Trophoblast cell (in vitro differentiated cells and primary cell): ENCODE results near the gene NUP88.

Source experiments
- DNase-seq, 2 donors: peaks; one replicate each; pipeline ENCODE4 v3.0.0-alpha.2; 2016
- H2AFZ ChIP-seq: 2 replicates; pipeline ENCODE4 v1.6.1; 2013; ENCODE audit warnings: low read length, moderate library complexity, mild to moderate bottlenecking; ENCODE audit not compliant: insufficient read depth, poor library complexity
- H2AK5ac ChIP-seq: 2 replicates; pipeline ENCODE4 v1.6.1; 2013; ENCODE audit warnings: mild to moderate bottlenecking, low read length
- H2BK120ac ChIP-seq: 2 replicates; pipeline ENCODE4 v1.6.1; 2013; ENCODE audit warnings: low read length, mild to moderate bottlenecking, moderate library complexity; ENCODE audit not compliant: insufficient read depth, poor library complexity
- H2BK12ac ChIP-seq: 2 replicates; pipeline ENCODE4 v1.6.1; 2013; ENCODE audit warnings: mild to moderate bottlenecking, low read length, moderate library complexity
- H2BK5ac ChIP-seq: 2 replicates; pipeline ENCODE4 v1.6.1; 2013; ENCODE audit warnings: low read length, low read depth, moderate library complexity, mild to moderate bottlenecking; ENCODE audit not compliant: poor library complexity
- H3K14ac ChIP-seq: 2 replicates; pipeline ENCODE4 v1.6.1; 2013; ENCODE audit warnings: mild to moderate bottlenecking, low read length
- H3K18ac ChIP-seq: 2 replicates; pipeline ENCODE4 v1.6.1; 2013; ENCODE audit warnings: mild to moderate bottlenecking, low read length
- H3K23ac ChIP-seq: 2 replicates; pipeline ENCODE4 v1.6.1; 2013; ENCODE audit warnings: low read length
- H3K27ac ChIP-seq: 2 replicates; pipeline ENCODE4 v1.5.1; 2013; ENCODE audit warnings: low read depth, mild to moderate bottlenecking, inconsistent platforms, low read length, moderate library complexity
- H3K27me3 ChIP-seq: 2 replicates; pipeline ENCODE4 v1.6.1; 2013; ENCODE audit warnings: inconsistent platforms, mild to moderate bottlenecking, low read length, moderate library complexity; ENCODE audit not compliant: insufficient read depth
- H3K36me3 ChIP-seq, 2 experiments: 1 replicate in 1 of 2; 2 replicates in 1 of 2; pipeline ENCODE4 v1.6.1; 2013; ENCODE audit warnings: low read length in 2 of 2, mild to moderate bottlenecking in 2 of 2, moderate library complexity in 1 of 2; ENCODE audit not compliant: insufficient read depth in 2 of 2, control insufficient read depth in 1 of 2
- H3K4ac ChIP-seq: 2 replicates; pipeline ENCODE4 v1.6.1; 2013; ENCODE audit warnings: low read depth, mild to moderate bottlenecking, low read length, moderate library complexity
- H3K4me1 ChIP-seq, 2 experiments: 1 replicate in 1 of 2; 2 replicates in 1 of 2; pipeline ENCODE4 v1.6.1; 2013; ENCODE audit warnings: low read length in 2 of 2, mild to moderate bottlenecking in 2 of 2, moderate library complexity in 1 of 2; ENCODE audit not compliant: insufficient read depth in 2 of 2, control insufficient read depth in 1 of 2
- H3K4me2 ChIP-seq: 2 replicates; pipeline ENCODE4 v1.6.1; 2013; ENCODE audit warnings: inconsistent platforms, mild to moderate bottlenecking, low read length, moderate library complexity
- H3K4me3 ChIP-seq: 2 replicates; pipeline ENCODE4 v1.5.1; 2013; ENCODE audit warnings: mild to moderate bottlenecking, low read depth, low read length, inconsistent platforms
- H3K79me1 ChIP-seq: one replicate; pipeline ENCODE4 v1.6.1; 2013; ENCODE audit warnings: low read length
- H3K79me2 ChIP-seq: 2 replicates; pipeline ENCODE4 v1.6.1; 2013; ENCODE audit warnings: low read length, mild to moderate bottlenecking; ENCODE audit not compliant: control insufficient read depth, insufficient read depth, poor library complexity
- H3K9ac ChIP-seq: 2 replicates; pipeline ENCODE4 v1.6.1; 2013; ENCODE audit warnings: mild to moderate bottlenecking, low read length
- H3K9me3 ChIP-seq: 2 replicates; pipeline ENCODE4 v1.6.1; 2013; ENCODE audit warnings: low read depth, mild to moderate bottlenecking, control low read depth, inconsistent platforms, low read length; ENCODE audit not compliant: insufficient read depth
- H4K12ac ChIP-seq: 2 replicates; pipeline ENCODE4 v1.6.1; 2013; ENCODE audit warnings: low read depth, mild to moderate bottlenecking, low read length, moderate library complexity
- H4K8ac ChIP-seq: 2 replicates; pipeline ENCODE4 v1.6.1; 2013; ENCODE audit warnings: low read depth, mild to moderate bottlenecking, low read length, moderate library complexity
- H4K91ac ChIP-seq: one replicate; pipeline ENCODE4 v1.6.1; 2013; ENCODE audit warnings: low read depth, mild to moderate bottlenecking, low read length, moderate library complexity
- WGBS: extraction: QIAGEN DNeasy Blood & Tissue Kit; methylation state at CpG from one replicate; pipeline ENCODE4 v1.1.7; 2013; ENCODE audit warnings: missing lambda C conversion rate; ENCODE audit not compliant: insufficient read length, insufficient coverage; ENCODE audit errors: extremely low coverage; 5-methylcytosine and 5-hydroxymethylcytosine counted together

Gene NUP88

DNA sequence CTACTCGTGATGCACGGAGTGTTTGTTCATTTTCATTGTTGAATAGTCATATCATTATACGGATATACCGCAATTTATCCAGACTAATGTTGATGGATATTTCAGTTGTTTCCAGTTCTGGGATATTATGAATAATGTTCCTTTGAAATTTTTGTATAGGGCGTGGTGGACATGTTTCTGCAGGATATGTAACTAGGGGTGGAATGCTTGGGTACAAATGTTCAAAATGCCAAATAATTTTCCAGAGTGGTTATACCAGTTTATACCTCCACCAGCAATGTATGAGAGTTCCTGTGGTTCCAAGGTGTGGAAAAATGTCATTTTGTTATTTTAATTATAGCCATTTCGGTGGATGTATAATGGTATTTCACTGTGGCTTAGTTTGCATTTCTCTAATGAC, 53.6 kb downstream of the NUP88 start:
- no peak overlapping the region for H3K18ac ChIP-seq
- H3K79me1 ChIP-seq, result no peaks in the 10 kb centered on the region
- no peak overlapping the region for H4K8ac ChIP-seq
- H3K23ac ChIP-seq, result no peak overlapping the region
- no peak overlapping the region for H2AK5ac ChIP-seq
- WGBS, result no CpG with 5 or more reads among the region's 6 CpGs
- no peaks in the 10 kb centered on the region for H3K9me3 ChIP-seq
- no peak overlapping the region for H3K27ac ChIP-seq
- no peaks in the 10 kb centered on the region for H3K79me2 ChIP-seq
- H3K14ac ChIP-seq, result no peak overlapping the region
- H3K4me2 ChIP-seq, result no peak overlapping the region
- H2BK12ac ChIP-seq, result no peak overlapping the region
- no peak overlapping the region for H3K4me3 ChIP-seq
- H4K12ac ChIP-seq, result no peak overlapping the region
- DNase-seq, result peak; percentile 16 to 90
- no peaks in the 10 kb centered on the region for H3K4me1 ChIP-seq
- H3K36me3 ChIP-seq, result peaks cover 19 to 20% of the 10 kb centered on the region in 2 experiments
- no peak overlapping the region for H2BK5ac ChIP-seq
- H2AFZ ChIP-seq, result no peak overlapping the region
- no peak overlapping the region for H3K9ac ChIP-seq
- no peak overlapping the region for H4K91ac ChIP-seq
- no peak overlapping the region for H2BK120ac ChIP-seq
- H3K27me3 ChIP-seq, result no peaks in the 10 kb centered on the region
- no peak overlapping the region for H3K4ac ChIP-seq

DNA sequence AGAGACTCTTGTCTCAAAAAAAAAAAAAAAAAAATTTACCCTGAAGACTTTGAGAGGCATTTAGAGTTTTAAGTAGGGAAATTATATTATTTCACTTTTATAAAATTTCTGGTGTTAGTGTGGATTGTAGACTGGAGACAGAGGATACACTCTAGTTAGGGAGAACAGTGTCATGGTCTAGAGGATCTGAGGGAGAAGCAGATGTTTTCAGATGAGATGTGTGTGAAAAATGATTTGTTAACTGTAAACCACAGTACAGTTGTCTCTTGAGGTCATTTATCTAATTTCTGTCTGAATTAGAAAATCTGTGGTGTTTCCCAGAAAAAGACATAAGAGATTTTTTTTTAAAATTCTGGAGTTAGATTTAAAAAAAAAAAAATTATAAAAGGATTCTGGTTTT, 54.8 kb downstream of the NUP88 start:
- Histone ChIP-seq H2BK5ac (no peak overlapping the region), H3K4me3 (no peak overlapping the region), H3K23ac (no peak overlapping the region), H3K79me2 (no peaks in the 10 kb centered on the region), H4K12ac (no peak overlapping the region), H3K18ac (no peak overlapping the region), H4K8ac (no peak overlapping the region), H4K91ac (no peak overlapping the region), H3K9ac (no peak overlapping the region), H3K79me1 (no peaks in the 10 kb centered on the region), H3K27ac (no peak overlapping the region), H3K9me3 (no peaks in the 10 kb centered on the region), H3K14ac (no peak overlapping the region), H3K4me2 (no peak overlapping the region), H3K4ac (no peak overlapping the region), H3K27me3 (no peaks in the 10 kb centered on the region), H2AFZ (no peak overlapping the region), H2BK12ac (no peak overlapping the region), H3K36me3 (peaks cover 20 to 24% of the 10 kb centered on the region in 2 experiments), H2BK120ac (no peak overlapping the region), H3K4me1 (no peaks in the 10 kb centered on the region), H2AK5ac (no peak overlapping the region)
- no peak for DNase-seq

GRCh38 chr17:5364156-5364555, 55.3 kb downstream of the NUP88 start:
- H2AFZ ChIP-seq, result no peak overlapping the region
- WGBS, result 100% methylated on average over 1 of the region's 6 CpGs

DNA sequence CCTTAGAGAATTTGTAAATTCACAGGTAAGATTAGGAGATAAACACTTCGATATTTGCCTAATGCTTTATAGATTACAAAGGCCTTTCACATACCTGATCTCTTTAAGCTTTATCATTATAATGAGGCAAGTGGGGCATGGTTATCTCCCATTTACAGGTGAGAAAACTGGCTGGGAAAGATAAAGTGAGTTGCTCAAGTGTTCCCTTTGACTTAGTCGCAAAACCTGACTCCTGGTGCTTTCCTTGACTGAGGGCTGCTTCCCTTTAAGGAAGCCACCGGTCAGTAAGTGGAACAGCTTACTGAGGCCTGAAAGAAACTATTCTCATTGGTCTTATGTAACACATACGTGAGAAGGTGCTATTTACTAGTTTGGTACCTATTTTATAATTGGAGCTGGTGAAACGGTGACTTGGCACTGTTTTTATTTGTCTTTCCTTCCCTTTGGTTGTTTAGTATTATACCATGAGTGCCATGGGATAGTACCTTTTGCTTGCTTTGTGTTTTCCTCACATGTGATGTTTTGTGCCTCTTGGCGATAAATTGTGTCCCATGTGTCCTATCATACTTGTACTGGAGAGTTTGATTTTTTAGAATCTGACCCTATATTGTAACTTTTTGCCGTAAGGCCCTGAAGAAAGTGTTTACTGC, 57.2 kb downstream of the NUP88 start:
- Histone ChIP-seq H3K27me3 (no peaks in the 10 kb centered on the region), H3K4ac (no peak overlapping the region), H3K4me3 (no peak overlapping the region), H3K4me1 (no peaks in the 10 kb centered on the region), H3K4me2 (no peak overlapping the region), H2AFZ (no peak overlapping the region), H3K14ac (no peak overlapping the region), H2BK5ac (no peak overlapping the region), H3K27ac (no peak overlapping the region), H3K18ac (no peak overlapping the region), H3K79me1 (no peaks in the 10 kb centered on the region), H3K9ac (no peak overlapping the region), H3K79me2 (no peaks in the 10 kb centered on the region), H4K8ac (no peak overlapping the region), H2BK12ac (no peak overlapping the region), H4K12ac (no peak overlapping the region), H3K23ac (no peak overlapping the region), H2BK120ac (no peak overlapping the region), H4K91ac (no peak overlapping the region), H3K9me3 (no peaks in the 10 kb centered on the region), H3K36me3 (peaks cover 18 to 26% of the 10 kb centered on the region in 2 experiments), H2AK5ac (no peak overlapping the region)
- WGBS, result no CpG with 5 or more reads among the region's 7 CpGs
- peak in 1 of 2 donors; percentile 45 for DNase-seq

More at GRCh38 chr17:5364156-5364555, 55.3 kb downstream of the NUP88 start:
- no peaks in the 10 kb centered on the region for H3K27me3 ChIP-seq
- H3K27ac ChIP-seq, result no peak overlapping the region
- no peak overlapping the region for H3K4me3 ChIP-seq
- H3K36me3 ChIP-seq, result peaks cover 20 to 24% of the 10 kb centered on the region in 2 experiments
- no peaks in the 10 kb centered on the region for H3K79me2 ChIP-seq
- no peak overlapping the region for H2AK5ac ChIP-seq
- H3K14ac ChIP-seq, result no peak overlapping the region
- no peak overlapping the region for H3K4me2 ChIP-seq
- no peaks in the 10 kb centered on the region for H3K9me3 ChIP-seq
- no peak overlapping the region for H3K23ac ChIP-seq
- peak; percentile 47 to 65 for DNase-seq
- no peak overlapping the region for H3K18ac ChIP-seq
- no peaks in the 10 kb centered on the region for H3K79me1 ChIP-seq
- no peak overlapping the region for H2BK5ac ChIP-seq
- H2BK120ac ChIP-seq, result no peak overlapping the region
- H4K8ac ChIP-seq, result no peak overlapping the region
- no peak overlapping the region for H3K4ac ChIP-seq
- H4K12ac ChIP-seq, result no peak overlapping the region
- H3K4me1 ChIP-seq, result no peaks in the 10 kb centered on the region
- no peak overlapping the region for H4K91ac ChIP-seq
- no peak overlapping the region for H2BK12ac ChIP-seq
- H3K9ac ChIP-seq, result no peak overlapping the region
